Mesodermal cell (in vitro differentiated cells): ENCODE data around the gene MLLT1.

Source experiments
- H3K27ac ChIP-seq: 2 replicates; pipeline ENCODE4 v1.7.0; 2013; ENCODE audit warnings: mild to moderate bottlenecking, low read depth, low read length, moderate library complexity; ENCODE audit not compliant: severe bottlenecking
- H3K36me3 ChIP-seq: 2 replicates; pipeline ENCODE4 v1.7.1; 2013; ENCODE audit warnings: mild to moderate bottlenecking, low read length, moderate library complexity; ENCODE audit not compliant: control insufficient read depth, insufficient read depth
- H3K4me1 ChIP-seq: one replicate; pipeline ENCODE4 v1.7.1; 2013; ENCODE audit warnings: mild to moderate bottlenecking, low read length; ENCODE audit not compliant: insufficient read depth, control insufficient read depth, poor library complexity, severe bottlenecking
- H3K4me3 ChIP-seq: 2 replicates; pipeline ENCODE4 v1.7.0; 2013; ENCODE audit warnings: low read length, control low read depth, mild to moderate bottlenecking; ENCODE audit not compliant: insufficient read depth, poor library complexity, severe bottlenecking; ENCODE audit errors: extremely low read depth
- H3K9me3 ChIP-seq: 2 replicates; pipeline ENCODE4 v1.7.1; 2013; ENCODE audit warnings: mild to moderate bottlenecking, low read length, moderate library complexity; ENCODE audit not compliant: control insufficient read depth
- WGBS, 2 experiments: methylation state at CpG; one replicate each; pipeline ENCODE4 v1.1.5; 2013; ENCODE audit warnings: missing lambda C conversion rate in 2 of 2; ENCODE audit not compliant: insufficient coverage in 2 of 2; 5-methylcytosine and 5-hydroxymethylcytosine counted together

Gene MLLT1

GRCh38 chr19:6204866-6205723 lies 74.7 kb downstream of the MLLT1 start:
- Histone ChIP-seq H3K4me3 (no peak overlapping the region), H3K9me3 (no peaks in the 10 kb centered on the region), H3K4me1 (no peaks in the 10 kb centered on the region), H3K36me3 (no peaks in the 10 kb centered on the region), H3K27ac (no peak overlapping the region)
- 89 to 91% methylated on average over 12 to 15 of the region's 19 CpGs for WGBS, 2 experiments

GRCh38 chr19:6204212-6204611 lies 75.6 kb downstream of the MLLT1 start:
- no peaks in the 10 kb centered on the region for H3K9me3 ChIP-seq
- H3K27ac ChIP-seq = no peak overlapping the region
- no peaks in the 10 kb centered on the region for H3K36me3 ChIP-seq
- no peak overlapping the region for H3K4me3 ChIP-seq
- H3K4me1 ChIP-seq = no peaks in the 10 kb centered on the region
- 92 to 96% methylated on average over 2 to 5 of the region's 6 CpGs for WGBS, 2 experiments

GRCh38 chr19:6199240-6199994 lies 80.4 kb downstream of the MLLT1 start:
- Histone ChIP-seq H3K9me3 (peaks cover 9% of the 10 kb centered on the region), H3K27ac (no peak overlapping the region), H3K36me3 (no peaks in the 10 kb centered on the region), H3K4me3 (peak overlapping the region; percentile 79), H3K4me1 (peaks cover 3% of the 10 kb centered on the region)
- 1 to 2% methylated on average over 34 to 63 of the region's 68 CpGs for WGBS, 2 experiments

- H3K36me3 ChIP-seq = no peaks in the 10 kb centered on the region
- H3K4me1 ChIP-seq = peaks cover 3% of the 10 kb centered on the region
- peak overlapping the region; percentile 79 for H3K4me3 ChIP-seq
- no peak overlapping the region for H3K27ac ChIP-seq
- 77 to 83% methylated on average over 8 of the region's 8 CpGs for WGBS, 2 experiments
- H3K9me3 ChIP-seq = peaks cover 13% of the 10 kb centered on the region
Observed at GRCh38 chr19:6198896-6199239, 80.9 kb downstream of the MLLT1 start.

GRCh38 chr19:6196361-6196760 lies 83.4 kb downstream of the MLLT1 start:
- WGBS, 2 experiments = 87 to 98% methylated on average over 4 to 5 of the region's 5 CpGs
- H3K4me3 ChIP-seq = no peak overlapping the region

GRCh38 chr19:6188811-6189210 lies 91.0 kb downstream of the MLLT1 start:
- 100% methylated on average over 1 to 2 of the region's 2 CpGs for WGBS, 2 experiments
- Histone ChIP-seq H3K9me3 (peaks cover 37% of the 10 kb centered on the region), H3K4me3 (no peak overlapping the region), H3K27ac (no peak overlapping the region), H3K36me3 (no peaks in the 10 kb centered on the region), H3K4me1 (no peaks in the 10 kb centered on the region)

More at GRCh38 chr19:6196361-6196760, 83.4 kb downstream of the MLLT1 start:
- Histone ChIP-seq H3K36me3 (no peaks in the 10 kb centered on the region), H3K9me3 (peaks cover 28% of the 10 kb centered on the region), H3K27ac (no peak overlapping the region), H3K4me1 (peaks cover 3% of the 10 kb centered on the region)

- no peaks in the 10 kb centered on the region for H3K4me1 ChIP-seq
- WGBS, 2 experiments = 87 to 90% methylated on average over 5 to 6 of the region's 6 CpGs
- H3K36me3 ChIP-seq = no peaks in the 10 kb centered on the region
- H3K9me3 ChIP-seq = peaks cover 30% of the 10 kb centered on the region
- H3K27ac ChIP-seq = no peak overlapping the region
- no peak overlapping the region for H3K4me3 ChIP-seq
Observed at GRCh38 chr19:6187374-6187773, 92.4 kb downstream of the MLLT1 start.

GRCh38 chr19:6185835-6186834 lies 93.6 kb downstream of the MLLT1 start:
- H3K27ac ChIP-seq = no peak overlapping the region
- no peaks in the 10 kb centered on the region for H3K36me3 ChIP-seq
- 67 to 91% methylated on average over 1 to 3 of the region's 4 CpGs for WGBS, 2 experiments
- no peaks in the 10 kb centered on the region for H3K4me1 ChIP-seq
- no peak overlapping the region for H3K4me3 ChIP-seq
- H3K9me3 ChIP-seq = peaks cover 28% of the 10 kb centered on the region

- Histone ChIP-seq H3K4me1 (no peaks in the 10 kb centered on the region), H3K27ac (no peak overlapping the region), H3K36me3 (no peaks in the 10 kb centered on the region), H3K9me3 (peaks cover 21% of the 10 kb centered on the region), H3K4me3 (no peak overlapping the region)
- 76 to 84% methylated on average over 10 of the region's 10 CpGs for WGBS, 2 experiments
Observed at GRCh38 chr19:6185093-6185834, 94.5 kb downstream of the MLLT1 start.

- Histone ChIP-seq H3K4me3 (no peak overlapping the region), H3K36me3 (no peaks in the 10 kb centered on the region), H3K9me3 (peaks cover 6% of the 10 kb centered on the region), H3K27ac (no peak overlapping the region), H3K4me1 (no peaks in the 10 kb centered on the region)
- WGBS, 2 experiments = 33 to 47% methylated on average over 1 to 2 of the region's 2 CpGs
Observed at GRCh38 chr19:6181119-6181518, 98.7 kb downstream of the MLLT1 start.
